HPDE6-E6E7 (cell line): ENCODE data around the gene FAM193B.

ENCODE experiments used
- DNase-seq: peaks from one replicate; pipeline ENCODE4 v3.0.0; 2011; ENCODE audit warnings: missing footprints; ENCODE audit errors: extremely low spot score

The FAM193B gene

GRCh38 chr5:177515580-177515979 lies 38.8 kb downstream of the FAM193B start:
- no peak for DNase-seq

GRCh38 chr5:177514541-177514940 lies 39.8 kb downstream of the FAM193B start:
- no peak for DNase-seq

DNA sequence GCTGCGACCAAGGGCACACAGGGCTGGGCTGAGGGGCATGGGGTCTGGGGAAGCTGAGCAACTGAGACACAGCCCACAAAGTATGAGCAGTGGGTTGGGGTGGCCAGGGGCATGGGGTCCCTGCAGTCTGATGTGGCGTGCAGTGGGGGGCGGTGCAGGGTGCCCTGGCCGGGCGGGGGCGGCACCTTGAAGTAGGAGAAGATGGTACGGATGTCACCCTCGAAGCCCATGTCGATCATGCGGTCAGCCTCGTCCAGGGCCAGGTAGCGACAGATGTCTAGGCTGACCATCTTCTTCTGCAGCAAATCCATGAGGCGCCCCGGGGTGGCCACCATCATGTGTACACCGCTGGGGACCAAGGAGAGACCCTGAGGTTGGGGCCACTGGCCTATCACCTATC lies 40.9 kb downstream of the FAM193B start:
- DNase-seq, result no peak

DNA sequence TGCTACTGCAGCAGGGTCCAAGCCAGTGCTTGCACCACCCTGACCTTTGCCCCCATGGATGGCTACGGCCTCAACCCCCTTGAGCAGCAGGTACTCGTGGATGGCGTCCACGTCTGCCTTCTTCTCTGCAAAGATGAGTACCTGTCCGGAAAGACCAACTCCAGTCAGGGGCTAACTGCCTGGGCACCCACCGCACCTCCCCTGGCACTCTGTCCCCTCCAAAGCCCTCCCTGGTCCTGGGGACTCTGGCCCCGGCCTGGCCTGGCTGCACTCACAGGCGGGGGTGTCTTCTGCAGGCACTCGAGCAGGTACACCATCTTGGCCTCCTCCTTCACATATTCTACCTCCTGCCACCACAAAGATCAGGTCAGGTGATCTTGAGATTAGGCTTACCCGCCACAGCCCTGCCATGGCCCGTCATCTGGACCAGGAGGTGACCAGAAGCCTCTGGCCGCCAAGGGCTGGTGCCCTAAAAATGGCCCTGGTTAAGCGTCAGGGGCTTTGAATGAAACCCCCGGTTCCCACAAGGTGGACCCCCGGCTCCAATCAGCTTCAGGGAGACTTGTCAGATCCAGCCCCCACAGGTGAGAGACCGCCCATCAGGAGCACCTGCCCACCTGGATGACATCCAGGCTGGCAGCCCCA lies 41.5 kb downstream of the FAM193B start:
- DNase-seq, result no peak

GRCh38 chr5:177511796-177512675 lies 42.3 kb downstream of the FAM193B start:
- no peak for DNase-seq

GRCh38 chr5:177511181-177511580 lies 43.2 kb downstream of the FAM193B start:
- no peak for DNase-seq

DNA sequence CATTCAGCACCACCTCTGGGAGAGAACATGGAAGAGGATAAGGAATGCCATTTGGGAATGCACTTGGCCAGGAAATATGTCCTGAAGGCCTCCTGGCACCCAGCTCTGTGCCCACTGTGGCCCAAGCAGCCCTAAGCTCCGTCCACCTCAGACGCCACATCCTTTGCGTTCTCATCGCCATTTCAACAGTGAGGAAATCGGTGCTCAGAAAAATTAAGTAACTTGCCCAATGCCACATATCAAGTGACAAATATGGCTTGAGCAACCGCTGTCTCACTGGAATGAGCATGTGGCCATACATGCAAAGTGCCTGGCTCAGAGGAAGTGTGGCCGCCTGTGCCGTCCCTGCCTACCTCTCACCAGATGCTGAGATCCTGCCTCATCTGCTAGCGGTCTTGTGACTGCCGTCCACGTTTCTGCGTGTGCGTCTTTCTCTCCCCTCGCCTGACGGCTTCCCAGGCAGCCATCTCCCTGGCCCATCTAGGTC lies 43.8 kb downstream of the FAM193B start:
- no peak for DNase-seq

- no peak for DNase-seq
Observed at GRCh38 chr5:177509991-177510566, 44.3 kb downstream of the FAM193B start.

DNA sequence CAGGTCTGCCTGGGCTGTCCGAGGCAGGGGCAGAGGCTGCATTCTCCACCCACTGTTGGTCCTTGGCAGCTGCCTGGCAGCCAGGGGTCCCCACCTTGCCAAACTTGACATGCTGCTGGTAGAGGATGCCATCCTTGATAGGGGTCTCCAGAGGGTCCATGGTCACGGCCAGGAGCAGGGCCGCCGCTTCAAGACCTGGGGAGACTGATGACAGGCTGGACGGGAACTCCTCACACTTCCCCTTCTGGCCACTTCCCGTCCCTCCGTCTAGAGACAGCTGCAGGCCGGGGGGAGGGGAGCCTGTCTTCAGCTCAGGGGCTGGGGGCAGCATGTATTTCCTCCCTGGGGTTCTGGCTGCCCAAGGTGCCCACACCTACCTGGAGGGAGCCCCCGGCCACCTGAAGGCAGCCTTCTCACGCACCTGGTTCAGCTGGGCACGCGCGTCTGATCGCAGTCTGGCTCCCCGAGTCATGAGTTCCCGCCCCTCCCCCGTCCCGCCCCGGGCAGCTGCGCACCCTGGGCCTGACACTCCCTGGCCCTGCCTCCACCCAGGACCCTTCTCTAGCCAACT lies 44.9 kb downstream of the FAM193B start, which contains the start of gene DOK3:
Gene DOK3, minus strand, starts transcription at position 446 of the 571 bp plus-strand sequence. Its CDS starts 286 bp downstream, at position 160.
- no peak for DNase-seq

DNA sequence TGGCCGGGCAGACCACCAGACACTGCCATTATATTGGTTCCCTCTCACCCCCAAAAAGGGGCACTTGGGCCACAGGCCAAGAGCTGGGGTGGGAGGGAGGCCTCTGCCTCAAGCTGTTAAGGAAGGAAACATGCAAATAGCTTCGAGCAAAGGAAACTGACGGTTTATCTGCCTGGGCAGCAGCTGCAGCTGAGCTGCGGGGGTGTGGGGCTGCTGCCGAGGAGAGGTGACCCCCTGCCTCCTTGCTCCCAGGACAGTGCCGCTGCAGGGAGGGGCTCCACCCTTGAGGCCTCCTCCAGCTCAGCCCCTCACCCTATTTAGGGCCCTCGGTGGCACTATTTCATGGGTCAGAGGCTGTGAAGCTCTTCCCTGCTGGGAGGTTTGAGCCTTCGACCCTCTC lies 45.5 kb downstream of the FAM193B start:
- no peak for DNase-seq

DNA sequence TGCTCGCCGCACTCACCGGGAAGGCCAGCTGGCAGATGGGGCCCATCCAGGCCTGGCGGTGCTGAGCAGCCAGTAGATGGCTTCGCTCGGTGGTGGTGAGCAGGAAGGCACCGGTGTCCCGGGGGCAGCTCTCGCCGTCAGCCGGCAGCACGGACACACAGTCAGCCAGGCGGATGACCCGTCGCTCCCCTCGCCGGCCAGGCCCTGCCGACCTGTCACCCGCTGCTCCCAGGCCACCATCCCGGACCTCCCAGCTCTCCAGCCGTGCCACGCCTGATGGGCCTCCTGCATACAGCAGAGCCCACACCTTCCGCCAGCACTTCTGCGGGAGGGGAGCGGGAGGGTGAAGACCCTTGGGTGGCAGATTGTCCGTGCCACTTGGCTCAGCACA lies 46.1 kb downstream of the FAM193B start:
- no peak for DNase-seq

DNA sequence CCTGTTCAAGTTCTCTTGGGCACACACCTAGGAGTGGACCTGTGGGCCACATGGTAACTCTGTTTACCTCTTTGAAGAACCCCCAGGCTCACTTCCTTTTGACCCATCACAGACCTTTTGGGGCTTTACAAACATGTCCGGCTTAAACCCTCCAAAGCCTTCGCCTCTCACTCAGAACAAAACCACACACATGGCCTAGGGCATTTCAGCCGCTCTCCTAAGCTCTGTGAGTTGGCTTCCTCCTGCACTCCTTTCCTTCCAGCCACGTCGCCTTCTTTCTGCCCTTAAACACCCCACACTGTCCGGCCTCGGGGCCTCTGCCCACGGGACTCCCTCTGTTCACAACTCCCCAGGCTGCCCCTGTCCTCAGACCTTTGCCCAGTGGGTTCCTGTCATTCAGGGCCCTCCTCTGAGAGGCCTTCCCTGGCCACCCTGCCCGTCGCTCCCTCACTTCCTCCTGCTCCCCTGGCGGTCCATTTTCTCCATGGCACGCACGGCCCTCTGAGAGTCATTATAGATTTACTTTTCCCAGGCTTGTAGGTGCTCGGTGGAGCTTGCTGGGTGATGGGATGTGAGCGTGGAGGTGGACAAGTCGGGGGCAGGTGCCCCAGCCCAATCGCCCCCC lies 46.7 kb downstream of the FAM193B start:
- DNase-seq, result no peak

- no peak for DNase-seq
Observed at GRCh38 chr5:177507165-177507564, 47.2 kb downstream of the FAM193B start.

GRCh38 chr5:177505075-177505474 lies 49.3 kb downstream of the FAM193B start:
- no peak for DNase-seq

DNA sequence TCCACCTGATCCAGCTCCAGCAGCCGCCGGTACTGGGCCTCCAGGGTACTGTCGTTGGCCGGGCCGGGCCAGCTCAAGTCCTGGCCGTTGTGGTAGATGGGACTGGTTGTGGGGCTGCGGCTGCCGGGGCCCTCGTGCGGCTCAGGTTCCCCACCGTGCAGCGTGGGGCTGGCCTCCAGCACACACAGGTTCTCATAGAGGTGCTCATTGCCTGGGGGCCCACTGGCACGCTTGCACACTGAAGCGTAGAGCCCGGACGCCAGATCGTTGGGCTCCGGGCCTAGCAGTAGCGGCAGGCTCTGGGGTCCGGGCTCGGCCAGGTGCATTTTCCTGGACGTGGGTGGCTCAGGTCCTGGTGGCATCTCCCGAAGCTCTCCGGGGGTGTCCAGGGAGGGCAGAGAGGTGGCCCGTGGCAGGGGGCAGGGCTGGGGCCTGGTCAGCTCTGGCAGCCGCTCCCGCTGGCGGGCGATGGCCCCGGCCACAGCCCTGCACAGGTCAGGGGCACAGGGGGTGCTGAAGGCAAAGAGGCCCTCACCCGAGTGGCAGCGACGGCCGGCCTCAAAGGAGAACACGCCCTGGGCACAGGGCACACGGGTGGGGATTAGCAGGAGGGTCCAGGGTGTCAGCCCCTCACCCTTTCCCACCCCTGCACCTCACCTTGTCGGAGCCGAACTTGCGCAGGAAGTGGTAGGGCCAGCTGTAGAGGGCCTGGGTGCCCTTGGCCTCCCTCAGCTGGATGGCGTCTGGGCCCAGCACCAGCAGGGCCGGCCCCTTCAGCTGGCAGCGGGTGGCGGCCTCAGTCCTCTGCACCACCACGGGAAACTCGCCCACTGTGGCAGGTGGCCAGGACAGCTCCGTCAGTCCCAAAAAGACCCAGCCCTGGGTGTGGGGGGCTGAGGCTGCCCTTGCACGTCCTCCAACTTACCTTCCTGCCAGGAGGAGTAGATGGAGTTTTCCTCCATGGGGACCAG lies 50.0 kb downstream of the FAM193B start:
- DNase-seq, result no peak

- no peak for DNase-seq
Observed at GRCh38 chr5:177503351-177504085, 50.8 kb downstream of the FAM193B start.

- no peak for DNase-seq
Observed at GRCh38 chr5:177502886-177503285, 51.5 kb downstream of the FAM193B start.

GRCh38 chr5:177501874-177502678 lies 52.3 kb downstream of the FAM193B start:
- DNase-seq, result no peak
